PC-9 (cell line): ENCODE results near the gene OR1M1. TPM values are rescaled to one million over a fixed set of nuclear protein-coding genes. Genes with fewer than 3 reads are reported as not detected.

Source experiments
- BruUV-seq: library from RNA; stranded (reverse); fragments of 400-500 nt; replicated peaks from 2 replicates; lab custom pipeline; 2021; lab: Mats Ljungman, UMichigan
- CTCF ChIA-PET: fragments of 300-600 bp; sonication (Branson Sonifier 250); formaldehyde crosslinking; loops from one replicate; lab custom pipeline; 2022; ENCODE audit warnings: antibody characterized with exemption; lab: Charles Lee
- POLR2A ChIA-PET: fragments of 300-600 bp; sonication (Branson Sonifier 250); formaldehyde crosslinking; loops from one replicate; lab custom pipeline; 2022; ENCODE audit warnings: antibody characterized with exemption; ENCODE audit not compliant: unreplicated experiment; lab: Charles Lee
- DNase-seq, 2 experiments: peaks; one replicate each; pipeline versions ENCODE4 v3.0.0 to v3.0.0-alpha.2; 2015 to 2022; ENCODE audit warnings: mixed read lengths in 1 of 2
- H2AFZ ChIP-seq: fragments of 200-600 bp; sonication (generic); 2 replicates; pipeline ENCODE4 v1.8.1; 2017; ENCODE audit warnings: antibody characterized with exemption
- H3F3A ChIP-seq: fragments of 200-600 bp; sonication (generic); 2 replicates; pipeline ENCODE4 v1.8.1; 2017; ENCODE audit warnings: antibody characterized with exemption, mild to moderate bottlenecking, low read depth; ENCODE audit not compliant: insufficient read depth
- H3K27ac ChIP-seq: fragments of 200-600 bp; sonication (generic); 2 replicates; pipeline ENCODE4 v1.6.1; 2016; ENCODE audit warnings: mixed run types
- H3K27me3 ChIP-seq: fragments of 200-600 bp; sonication (generic); 2 replicates; pipeline ENCODE4 v1.6.1; 2016; ENCODE audit warnings: low read depth, mixed run types; ENCODE audit not compliant: insufficient read depth
- H3K36me3 ChIP-seq: fragments of 200-600 bp; sonication (generic); 2 replicates; pipeline ENCODE4 v1.6.1; 2016; ENCODE audit warnings: low read depth, mixed run types
- H3K4me1 ChIP-seq: fragments of 200-600 bp; sonication (generic); replicated peaks from 2 replicates; pipeline ENCODE4 v1.6.1; 2016; ENCODE audit warnings: mixed run types; ENCODE audit not compliant: insufficient read depth
- H3K4me2 ChIP-seq: fragments of 200-600 bp; sonication (generic); 2 replicates; pipeline ENCODE4 v1.6.1; 2017; ENCODE audit warnings: mixed run types
- H3K4me3 ChIP-seq: fragments of 200-600 bp; sonication (generic); 2 replicates; pipeline ENCODE4 v1.6.1; 2016; ENCODE audit warnings: mixed run types
- H3K79me2 ChIP-seq: fragments of 200-600 bp; sonication (generic); 2 replicates; pipeline ENCODE4 v1.6.1; 2017; ENCODE audit warnings: low read depth, mixed run types
- H3K9me2 ChIP-seq: fragments of 200-600 bp; sonication (generic); 2 replicates; pipeline ENCODE4 v1.8.1; 2017; ENCODE audit warnings: mild to moderate bottlenecking; ENCODE audit not compliant: insufficient read depth
- H3K9me3 ChIP-seq: fragments of 200-600 bp; sonication (generic); 2 replicates; pipeline ENCODE4 v1.8.1; 2016; ENCODE audit warnings: low read depth; ENCODE audit not compliant: insufficient read depth
- H4K20me1 ChIP-seq: fragments of 200-600 bp; sonication (generic); 2 replicates; pipeline ENCODE4 v1.8.1; 2017; ENCODE audit not compliant: insufficient read depth
- EZH2 ChIP-seq: fragments of 200-600 bp; sonication (generic); IDR thresholded peaks from 2 replicates; pipeline ENCODE4 v1.8.0; 2017; ENCODE audit warnings: antibody characterized with exemption, low read depth
- intact Hi-C: fragments of 100-400 bp; cut with micrococcal nuclease; formaldehyde crosslinking; loops from one replicate; pipeline ENCODE4 v1.10.0; 2022; ENCODE audit not compliant: unreplicated experiment
- total RNA-seq: library from RNA; stranded (reverse); gene quantifications from 2 replicates; pipeline ENCODE4 v1.2.3, GENCODE V29; 2021
- TF ChIP-seq, protein P1 (sequence below): fragments of 200-600 bp; sonication (generic); conservative IDR thresholded peaks from 2 replicates; pipeline ENCODE4 v1.6.1; 2017; ENCODE audit warnings: mixed run types, antibody characterized with exemption, mild to moderate bottlenecking, moderate library complexity

Gene OR1M1
- total RNA-seq, 1 experiment from 2014 or later: not detected

DNA sequence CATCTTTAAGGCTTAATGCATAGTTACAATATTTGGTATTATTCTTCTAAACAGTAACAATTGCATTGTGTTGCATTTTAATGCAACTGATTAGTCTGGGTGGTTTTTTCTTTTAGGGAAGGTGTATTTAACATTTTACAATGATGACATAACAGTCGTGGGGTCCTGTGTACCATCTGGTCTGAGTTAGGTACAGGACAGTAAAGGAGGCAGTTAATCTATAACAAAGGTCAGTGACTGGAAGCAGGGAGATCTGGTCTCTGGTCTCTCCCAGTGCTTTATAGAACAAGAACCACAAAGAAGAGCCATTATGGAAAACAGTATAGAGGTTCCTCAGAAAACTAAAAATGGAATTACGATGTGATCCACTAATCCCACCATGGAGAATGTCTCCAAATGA lies 23.1 kb downstream of the OR1M1 start:
- TF ChIP-seq, protein P1, sequence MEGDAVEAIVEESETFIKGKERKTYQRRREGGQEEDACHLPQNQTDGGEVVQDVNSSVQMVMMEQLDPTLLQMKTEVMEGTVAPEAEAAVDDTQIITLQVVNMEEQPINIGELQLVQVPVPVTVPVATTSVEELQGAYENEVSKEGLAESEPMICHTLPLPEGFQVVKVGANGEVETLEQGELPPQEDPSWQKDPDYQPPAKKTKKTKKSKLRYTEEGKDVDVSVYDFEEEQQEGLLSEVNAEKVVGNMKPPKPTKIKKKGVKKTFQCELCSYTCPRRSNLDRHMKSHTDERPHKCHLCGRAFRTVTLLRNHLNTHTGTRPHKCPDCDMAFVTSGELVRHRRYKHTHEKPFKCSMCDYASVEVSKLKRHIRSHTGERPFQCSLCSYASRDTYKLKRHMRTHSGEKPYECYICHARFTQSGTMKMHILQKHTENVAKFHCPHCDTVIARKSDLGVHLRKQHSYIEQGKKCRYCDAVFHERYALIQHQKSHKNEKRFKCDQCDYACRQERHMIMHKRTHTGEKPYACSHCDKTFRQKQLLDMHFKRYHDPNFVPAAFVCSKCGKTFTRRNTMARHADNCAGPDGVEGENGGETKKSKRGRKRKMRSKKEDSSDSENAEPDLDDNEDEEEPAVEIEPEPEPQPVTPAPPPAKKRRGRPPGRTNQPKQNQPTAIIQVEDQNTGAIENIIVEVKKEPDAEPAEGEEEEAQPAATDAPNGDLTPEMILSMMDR: no peak
- no peak for TF ChIP-seq EZH2
- ChIA-PET POLR2A (no interaction called here), CTCF (no interaction called here)
- Histone ChIP-seq H3F3A (peaks cover 5% of the 10 kb centered on the region; the same call in 1 of the 2 replicates), H3K4me1 (no peaks in the 10 kb centered on the region), H3K4me3 (no peak overlapping the region), H2AFZ (no peak overlapping the region), H3K9me2 (no peaks in the 10 kb centered on the region), H3K4me2 (no peak overlapping the region), H4K20me1 (no peaks in the 10 kb centered on the region), H3K27ac (no peak overlapping the region), H3K9me3 (no peaks in the 10 kb centered on the region), H3K79me2 (no peaks in the 10 kb centered on the region), H3K27me3 (no peaks in the 10 kb centered on the region; the same call in 1 of the 2 replicates), H3K36me3 (no peaks in the 10 kb centered on the region)
- no TSS peak for BruUV-seq
- DNase-seq: no peak
- intact Hi-C loops: no loop called here

DNA sequence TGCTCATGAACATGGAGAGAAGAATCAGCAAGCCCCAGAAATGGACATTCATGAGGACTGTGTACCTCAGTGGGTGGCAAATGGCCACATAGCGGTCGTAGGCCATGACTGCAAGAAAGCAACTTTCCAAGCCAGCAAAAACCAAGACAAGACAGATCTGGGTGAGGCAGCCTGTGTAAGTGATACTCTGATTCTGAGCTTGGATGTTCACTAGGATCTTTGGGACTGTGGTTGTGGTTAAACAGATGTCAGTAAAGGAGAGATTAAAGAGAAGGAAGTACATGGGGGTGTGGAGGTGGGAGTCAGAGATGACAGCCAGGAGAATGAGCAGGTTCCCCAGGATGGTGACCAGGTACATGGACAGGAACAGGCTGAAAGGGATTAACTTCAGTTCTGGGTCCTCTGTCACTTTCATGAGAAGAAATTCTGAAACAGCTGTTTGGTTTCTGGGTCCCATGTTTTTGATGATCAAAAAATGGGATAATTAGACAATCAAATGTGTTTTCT lies 28.5 kb downstream of the OR1M1 start, which contains the start of gene OR7G1:
OR7G1 (minus strand) TSS at position 457 of the 507 bp plus-strand sequence; CDS start at position 457, 0 bp downstream.
- Histone ChIP-seq H3K4me3 (no peak within 1 kb of the TSS), H3K79me2 (no peaks in the 10 kb centered on the region), H3K27ac (no peak within 1 kb of the TSS), H3K4me2 (no peak within 1 kb of the TSS), H3K9me2 (no peaks in the 10 kb centered on the region), H3K4me1 (no peaks in the 10 kb centered on the region), H3K27me3 (no peaks in the 10 kb centered on the region; the same call in 1 of the 2 replicates), H4K20me1 (no peaks in the 10 kb centered on the region), H3K9me3 (no peaks in the 10 kb centered on the region), H3F3A (no peaks in the 10 kb centered on the region), H3K36me3 (no peaks in the 10 kb centered on the region), H2AFZ (no peak within 1 kb of the TSS)
- ChIA-PET POLR2A (no interaction called here), CTCF (no interaction called here)
- BruUV-seq: no TSS peak
- TF ChIP-seq EZH2: no peak
- TF ChIP-seq, protein P1: no peak
- DNase-seq: no peak
- intact Hi-C loops: no loop called here

DNA sequence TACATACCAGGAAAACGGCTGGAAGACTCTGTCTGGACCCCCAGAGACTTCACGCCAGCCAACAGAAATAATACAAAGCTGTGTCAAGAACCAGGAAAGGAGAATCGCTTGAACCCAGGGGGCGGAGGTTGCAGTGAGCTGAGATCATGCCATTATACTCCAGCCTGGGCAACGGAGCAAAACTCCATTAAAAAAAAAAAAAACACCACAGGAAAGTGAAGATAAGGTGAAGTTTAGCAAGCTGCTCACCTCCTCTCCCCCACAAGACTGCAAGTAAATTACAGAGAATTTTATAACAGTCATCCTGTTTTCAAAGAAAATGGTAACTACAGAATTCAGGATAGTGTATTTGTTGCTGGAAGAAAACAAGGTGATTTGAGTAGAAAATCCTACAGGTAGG lies 29.7 kb downstream of the OR1M1 start:
- CTCF ChIA-PET: no interaction called here
- no peak for DNase-seq
- no peaks in the 10 kb centered on the region for H3K4me1 ChIP-seq
- no peak overlapping the region for H2AFZ ChIP-seq
- BruUV-seq: no TSS peak
- H3K9me3 ChIP-seq: no peaks in the 10 kb centered on the region
- no peak overlapping the region for H3K4me3 ChIP-seq
- H3K79me2 ChIP-seq: no peaks in the 10 kb centered on the region
- H3K4me2 ChIP-seq: no peak overlapping the region
- no peak for TF ChIP-seq EZH2
- TF ChIP-seq, protein P1: no peak
- H3K9me2 ChIP-seq: no peaks in the 10 kb centered on the region
- H3K27me3 ChIP-seq: no peaks in the 10 kb centered on the region
- H3F3A ChIP-seq: no peaks in the 10 kb centered on the region
- H3K27ac ChIP-seq: no peak overlapping the region
- POLR2A ChIA-PET: no interaction called here
- intact Hi-C loops: no loop called here
- H4K20me1 ChIP-seq: no peaks in the 10 kb centered on the region
- no peaks in the 10 kb centered on the region for H3K36me3 ChIP-seq
